GM13977 (cell line): ENCODE results near the gene TMEM127.

Experiments used
- DNase-seq: peaks from one replicate; pipeline ENCODE4 v3.0.0; 2012; ENCODE audit warnings: low spot score
- in situ Hi-C: fragments of 300-500 bp; cut with MboI; formaldehyde crosslinking; loops from one replicate; pipeline ENCODE4 v1.12.0; 2022; ENCODE audit warnings: low sequenced_read_pairs, low pct_unique_long_range_greater_than_20kb, mixed read lengths, inconsistent platforms; ENCODE audit not compliant: unreplicated experiment
- TF ChIP-seq, protein P1 (sequence below): IDR thresholded peaks from 2 replicates; pipeline ENCODE4 v1.5.1; 2012; ENCODE audit warnings: mild to moderate bottlenecking, control low read depth; ENCODE audit not compliant: insufficient read depth; ENCODE audit errors: extremely low read depth, missing control alignments

Gene TMEM127

GRCh38 chr2:96208143-96209010 lies 57.4 kb downstream of the TMEM127 start, which contains the start of gene STARD7:
Gene STARD7, minus strand, starts transcription at chr2:96208827. Its CDS starts 393 bp downstream, at chr2:96208434.
- TF ChIP-seq, protein P1, sequence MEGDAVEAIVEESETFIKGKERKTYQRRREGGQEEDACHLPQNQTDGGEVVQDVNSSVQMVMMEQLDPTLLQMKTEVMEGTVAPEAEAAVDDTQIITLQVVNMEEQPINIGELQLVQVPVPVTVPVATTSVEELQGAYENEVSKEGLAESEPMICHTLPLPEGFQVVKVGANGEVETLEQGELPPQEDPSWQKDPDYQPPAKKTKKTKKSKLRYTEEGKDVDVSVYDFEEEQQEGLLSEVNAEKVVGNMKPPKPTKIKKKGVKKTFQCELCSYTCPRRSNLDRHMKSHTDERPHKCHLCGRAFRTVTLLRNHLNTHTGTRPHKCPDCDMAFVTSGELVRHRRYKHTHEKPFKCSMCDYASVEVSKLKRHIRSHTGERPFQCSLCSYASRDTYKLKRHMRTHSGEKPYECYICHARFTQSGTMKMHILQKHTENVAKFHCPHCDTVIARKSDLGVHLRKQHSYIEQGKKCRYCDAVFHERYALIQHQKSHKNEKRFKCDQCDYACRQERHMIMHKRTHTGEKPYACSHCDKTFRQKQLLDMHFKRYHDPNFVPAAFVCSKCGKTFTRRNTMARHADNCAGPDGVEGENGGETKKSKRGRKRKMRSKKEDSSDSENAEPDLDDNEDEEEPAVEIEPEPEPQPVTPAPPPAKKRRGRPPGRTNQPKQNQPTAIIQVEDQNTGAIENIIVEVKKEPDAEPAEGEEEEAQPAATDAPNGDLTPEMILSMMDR: peak; percentile 14
- in situ Hi-C loops: no loop called here
- DNase-seq: peak; percentile 95

- peak; percentile 44 for DNase-seq
- in situ Hi-C loops: no loop called here
- TF ChIP-seq, protein P1: no peak
Measured at GRCh38 chr2:96207774-96208142, 58.0 kb downstream of the TMEM127 start.

GRCh38 chr2:96207073-96207773 lies 58.6 kb downstream of the TMEM127 start:
- TF ChIP-seq, protein P1: no peak
- in situ Hi-C loops: no loop called here
- peak; percentile 13 for DNase-seq

DNA sequence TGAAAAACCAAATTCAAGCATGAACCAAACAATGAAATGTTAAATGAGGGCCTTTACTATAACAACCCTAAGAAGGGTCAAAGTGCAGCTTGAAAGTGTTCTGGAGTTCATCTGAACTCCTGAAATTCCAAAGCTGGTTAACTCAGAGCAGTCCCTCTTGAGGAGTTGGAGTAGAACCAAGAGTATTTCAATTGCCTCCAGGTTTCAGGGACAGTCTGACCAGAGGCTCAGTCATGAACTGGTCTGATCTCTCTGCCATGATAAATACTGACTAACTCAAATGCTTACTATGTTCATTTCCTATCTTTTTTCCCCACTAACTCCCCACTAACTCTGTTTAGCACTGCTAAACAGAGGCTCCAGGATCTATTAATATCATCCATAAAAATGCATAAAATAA lies 59.9 kb downstream of the TMEM127 start:
- in situ Hi-C loops: no loop called here
- no peak for DNase-seq
- TF ChIP-seq, protein P1: no peak

GRCh38 chr2:96204836-96205624 lies 60.8 kb downstream of the TMEM127 start:
- TF ChIP-seq, protein P1: no peak
- no peak for DNase-seq
- in situ Hi-C loops: no loop called here

DNA sequence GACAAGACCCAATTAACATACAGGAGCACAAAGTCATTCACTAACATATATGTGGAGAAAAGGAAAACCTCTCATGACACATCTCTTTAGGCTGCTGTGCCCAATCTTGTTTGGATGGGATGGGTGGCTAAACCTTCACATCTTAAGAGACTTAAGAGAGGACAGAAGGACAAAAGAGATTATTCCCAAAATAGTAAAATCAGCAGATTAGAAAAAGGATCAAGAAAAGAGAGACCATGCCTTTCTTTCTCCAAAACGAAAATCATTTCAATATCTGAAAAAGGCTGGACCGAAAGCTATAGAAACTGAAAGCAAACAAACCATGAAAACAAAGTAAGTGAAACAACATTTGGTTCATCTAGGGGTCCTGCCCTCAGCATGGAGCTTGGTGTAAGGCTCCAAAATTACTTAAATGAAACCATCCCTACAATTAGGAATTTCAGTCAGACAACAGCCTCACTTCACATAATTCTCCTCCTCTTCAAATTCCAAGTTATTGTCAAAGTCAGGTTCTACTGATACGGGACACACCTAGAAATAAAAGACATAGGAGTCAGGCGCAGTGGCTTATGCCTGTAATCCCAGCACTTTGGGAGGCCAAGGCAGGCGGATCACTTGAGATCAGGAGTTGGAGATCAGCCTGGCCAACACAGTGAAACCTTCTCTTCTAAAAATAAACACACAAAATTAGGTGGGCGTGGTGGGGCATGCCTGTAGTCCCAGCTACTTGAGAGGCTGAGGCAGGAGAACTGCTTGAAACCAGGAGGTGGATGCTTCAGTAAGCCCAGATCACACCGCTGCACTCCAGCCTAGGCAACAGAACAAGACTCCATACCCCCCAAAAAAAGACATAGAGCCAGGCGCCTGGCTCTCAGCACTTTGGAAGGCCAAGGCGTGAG lies 62.4 kb downstream of the TMEM127 start:
- TF ChIP-seq, protein P1: no peak
- peak; percentile 29 for DNase-seq
- in situ Hi-C loops: no loop called here
